Ascending aorta (tissue), 2 donors: Measurements from ENCODE around the gene ATP13A3. TPM values are rescaled to one million over a fixed set of nuclear protein-coding genes. Genes with fewer than 3 reads are reported as not detected.

ENCODE experiments used
- DNase-seq, 2 donors: peaks; one replicate each; pipeline ENCODE4 v3.0.0-alpha.2; 2019; ENCODE audit warnings: low spot score in 2 of 2
- H3K27ac ChIP-seq, 2 donors: fragments of 200-600 bp; sonication (generic); one replicate each; pipeline ENCODE4 v1.5.1; 2016 to 2017; ENCODE audit warnings: mild to moderate bottlenecking in 1 of 2
- H3K27me3 ChIP-seq: fragments of 200-600 bp; sonication (generic); one replicate; pipeline ENCODE4 v1.5.1; 2017
- H3K36me3 ChIP-seq, 2 donors: fragments of 200-600 bp; sonication (generic); one replicate each; pipeline ENCODE4 v1.5.1; 2016
- H3K4me1 ChIP-seq, 2 donors: fragments of 200-600 bp; sonication (generic); one replicate each; pipeline ENCODE4 v1.5.1; 2016 to 2017; ENCODE audit warnings: mild to moderate bottlenecking in 1 of 2
- H3K4me3 ChIP-seq, 2 donors: fragments of 200-600 bp; sonication (generic); one replicate each; pipeline ENCODE4 v1.5.1; 2016 to 2017; ENCODE audit warnings: mild to moderate bottlenecking in 1 of 2
- H3K9me3 ChIP-seq, 2 donors: fragments of 200-600 bp; sonication (generic); one replicate each; pipeline ENCODE4 v1.5.1; 2016
- intact Hi-C: fragments of 100-400 bp; cut with DNase I; formaldehyde crosslinking; loops from one replicate; pipeline ENCODE4 v1.15.1; 2023
- total RNA-seq: library from RNA; depleted of rRNA; stranded (reverse); fragments of >200 nt; gene quantifications from one replicate; pipeline ENCODE4 v1.1.0, GENCODE V29; 2016
- TF ChIP-seq, protein P1 (sequence below), 3 experiments: fragments of 200-600 bp in 2 of 3; fragments of 450-650 bp in 1 of 3; sonication (generic) in 2 of 3; IDR thresholded peaks; one replicate each; pipeline ENCODE4 v1.5.1; 2016 to 2019; ENCODE audit warnings: antibody characterized with exemption in 3 of 3, mild to moderate bottlenecking in 1 of 3, moderate library complexity in 1 of 3

The ATP13A3 gene
- total RNA-seq, 1 donor from 2014 or later, result 53.6 TPM

DNA sequence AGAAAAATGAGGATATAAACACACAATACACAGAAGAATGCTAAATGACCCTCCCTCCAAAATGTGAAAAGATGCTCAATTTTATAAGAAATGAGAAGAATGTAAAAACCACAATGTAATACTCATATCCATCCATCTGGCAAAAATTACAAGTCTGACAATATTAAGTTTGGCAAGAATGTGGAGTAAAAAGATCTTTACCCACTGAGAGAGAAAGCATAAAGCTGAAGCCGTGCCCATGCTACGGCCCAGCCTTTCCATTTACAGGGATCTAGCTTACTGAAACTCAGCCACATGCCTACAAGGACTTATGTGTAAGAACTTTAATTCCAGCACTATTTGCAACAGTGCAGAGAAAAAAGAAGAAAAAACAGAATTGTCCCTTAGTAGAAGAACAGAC lies 42.9 kb downstream of the ATP13A3 start:
- H3K36me3 ChIP-seq, result peaks cover 49 to 82% of the 10 kb centered on the region in 2 donors

DNA sequence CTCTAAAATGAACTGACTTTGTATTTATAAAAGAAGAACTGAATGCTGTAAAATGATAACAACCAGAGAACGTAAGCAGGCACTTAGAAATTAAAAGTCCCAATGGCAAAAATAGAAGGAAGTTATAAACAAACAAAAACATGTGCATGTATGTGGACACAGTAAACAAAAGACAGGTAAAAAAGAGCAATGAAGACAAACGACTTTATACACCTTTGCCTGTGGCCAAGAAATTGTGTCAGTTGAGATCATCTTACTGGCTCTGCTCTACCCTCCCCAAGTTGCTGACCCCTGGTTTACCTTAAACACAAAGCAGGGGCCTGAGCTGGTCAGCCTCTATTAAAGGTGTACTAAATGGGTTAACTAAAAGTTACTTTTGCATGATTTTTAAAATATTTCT lies 46.0 kb downstream of the ATP13A3 start:
- H3K9me3 ChIP-seq, result no peaks in the 10 kb centered on the region
- H3K27ac ChIP-seq, result no peak overlapping the region
- H3K27me3 ChIP-seq, result no peaks in the 10 kb centered on the region
- no peak overlapping the region for H3K4me3 ChIP-seq
- H3K36me3 ChIP-seq, result peaks cover 46 to 85% of the 10 kb centered on the region in 2 donors
- TF ChIP-seq, protein P1, sequence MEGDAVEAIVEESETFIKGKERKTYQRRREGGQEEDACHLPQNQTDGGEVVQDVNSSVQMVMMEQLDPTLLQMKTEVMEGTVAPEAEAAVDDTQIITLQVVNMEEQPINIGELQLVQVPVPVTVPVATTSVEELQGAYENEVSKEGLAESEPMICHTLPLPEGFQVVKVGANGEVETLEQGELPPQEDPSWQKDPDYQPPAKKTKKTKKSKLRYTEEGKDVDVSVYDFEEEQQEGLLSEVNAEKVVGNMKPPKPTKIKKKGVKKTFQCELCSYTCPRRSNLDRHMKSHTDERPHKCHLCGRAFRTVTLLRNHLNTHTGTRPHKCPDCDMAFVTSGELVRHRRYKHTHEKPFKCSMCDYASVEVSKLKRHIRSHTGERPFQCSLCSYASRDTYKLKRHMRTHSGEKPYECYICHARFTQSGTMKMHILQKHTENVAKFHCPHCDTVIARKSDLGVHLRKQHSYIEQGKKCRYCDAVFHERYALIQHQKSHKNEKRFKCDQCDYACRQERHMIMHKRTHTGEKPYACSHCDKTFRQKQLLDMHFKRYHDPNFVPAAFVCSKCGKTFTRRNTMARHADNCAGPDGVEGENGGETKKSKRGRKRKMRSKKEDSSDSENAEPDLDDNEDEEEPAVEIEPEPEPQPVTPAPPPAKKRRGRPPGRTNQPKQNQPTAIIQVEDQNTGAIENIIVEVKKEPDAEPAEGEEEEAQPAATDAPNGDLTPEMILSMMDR (IDR thresholded peaks at IDR 0.05), result no peak
- H3K4me1 ChIP-seq, result no peaks in the 10 kb centered on the region
- intact Hi-C loops, result no loop called here
- no peak for DNase-seq

More for the DNA sequence above, 42.9 kb downstream of the ATP13A3 start:
- no peaks in the 10 kb centered on the region for H3K4me1 ChIP-seq
- H3K27me3 ChIP-seq, result no peaks in the 10 kb centered on the region
- intact Hi-C loops, result no loop called here
- no peak overlapping the region for H3K27ac ChIP-seq
- H3K9me3 ChIP-seq, result no peaks in the 10 kb centered on the region
- H3K4me3 ChIP-seq, result no peak overlapping the region
- TF ChIP-seq, protein P1 (IDR thresholded peaks at IDR 0.05), result no peak
- DNase-seq, result no peak

DNA sequence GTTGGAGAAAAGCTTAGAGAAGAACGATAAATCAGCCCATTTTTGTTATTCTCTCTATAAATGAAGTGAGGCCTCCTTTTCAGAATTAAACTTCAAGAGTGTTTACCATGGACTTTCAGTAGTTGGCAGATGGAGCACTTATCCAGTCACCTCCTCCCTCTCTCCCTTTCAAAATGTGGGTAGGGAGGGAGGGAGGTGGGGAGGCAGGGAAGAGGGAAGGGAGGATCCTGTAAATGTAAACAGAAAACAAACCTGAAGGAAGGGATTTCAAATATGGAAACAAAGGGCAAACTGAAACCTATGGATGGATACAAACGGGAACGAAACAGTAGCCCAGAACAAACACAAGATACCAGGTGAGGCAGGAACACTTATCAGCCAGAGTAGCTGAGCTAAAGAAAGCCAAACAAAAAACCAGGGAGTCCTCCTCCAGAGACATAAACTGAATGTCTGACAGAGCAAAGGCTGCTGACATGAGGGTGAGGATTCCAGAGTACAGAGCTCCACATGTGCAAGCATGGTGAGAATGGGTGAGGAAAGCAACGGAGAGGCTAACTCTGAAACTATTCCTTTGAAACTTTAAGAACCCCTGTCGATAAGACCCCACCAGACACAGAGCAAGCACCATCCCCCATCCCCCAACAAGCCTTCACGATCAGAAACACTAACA lies 46.8 kb downstream of the ATP13A3 start:
- no peak for DNase-seq
- H3K4me3 ChIP-seq, result no peak overlapping the region
- TF ChIP-seq, protein P1 (IDR thresholded peaks at IDR 0.05), result no peak
- no peaks in the 10 kb centered on the region for H3K27me3 ChIP-seq
- intact Hi-C loops, result no loop called here
- no peak overlapping the region for H3K27ac ChIP-seq
- H3K36me3 ChIP-seq, result peaks cover 52 to 89% of the 10 kb centered on the region in 2 donors
- no peaks in the 10 kb centered on the region for H3K4me1 ChIP-seq
- H3K9me3 ChIP-seq, result no peaks in the 10 kb centered on the region

DNA sequence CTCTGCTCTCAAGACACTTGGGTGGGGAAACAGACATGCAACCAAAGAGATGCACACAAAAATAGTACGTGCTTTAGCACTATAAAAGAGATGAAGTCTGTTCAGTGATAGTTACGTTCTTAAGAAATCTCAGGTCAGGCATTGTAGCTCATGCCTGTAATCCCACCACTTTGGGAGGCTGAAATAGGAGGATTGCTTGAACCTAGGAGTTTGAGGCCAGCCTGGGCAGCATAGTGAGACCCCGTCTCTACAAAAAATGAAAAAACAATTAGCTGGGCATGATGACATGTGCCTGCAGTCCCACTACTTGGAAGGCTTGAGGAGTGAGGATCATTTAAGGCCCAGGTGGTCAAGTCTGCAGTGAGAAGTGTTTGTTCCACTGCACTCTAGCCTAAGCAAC lies 52.3 kb downstream of the ATP13A3 start:
- TF ChIP-seq, protein P1 (IDR thresholded peaks at IDR 0.05), result no peak
- H3K27ac ChIP-seq, result no peak overlapping the region
- intact Hi-C loops, result no loop called here
- no peaks in the 10 kb centered on the region for H3K9me3 ChIP-seq
- no peak for DNase-seq
- peaks cover 80 to 93% of the 10 kb centered on the region in 2 donors for H3K36me3 ChIP-seq
- no peak overlapping the region for H3K4me3 ChIP-seq
- no peaks in the 10 kb centered on the region for H3K4me1 ChIP-seq
- H3K27me3 ChIP-seq, result no peaks in the 10 kb centered on the region

DNA sequence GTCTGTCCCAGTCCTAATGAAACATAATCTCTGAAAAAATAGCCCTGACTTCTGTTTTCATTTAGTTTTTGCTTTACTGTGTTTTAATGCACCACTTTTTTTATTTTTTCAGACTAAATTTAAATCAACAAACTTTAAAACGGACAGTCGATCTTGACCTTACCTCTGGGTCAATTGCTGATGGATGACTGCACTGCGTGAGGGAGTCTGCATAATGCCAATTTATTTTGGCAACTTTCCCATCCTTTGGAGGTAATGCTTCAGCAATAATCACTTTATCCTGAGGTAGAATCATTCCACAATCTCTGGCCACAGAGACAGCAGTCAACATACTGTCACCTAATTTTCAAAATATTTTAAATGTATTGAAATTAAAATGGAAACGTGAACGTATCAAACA lies 55.2 kb downstream of the ATP13A3 start:
- TF ChIP-seq, protein P1 (IDR thresholded peaks at IDR 0.05), result no peak
- no peaks in the 10 kb centered on the region for H3K4me1 ChIP-seq
- intact Hi-C loops, result no loop called here
- no peak overlapping the region for H3K4me3 ChIP-seq
- DNase-seq, result no peak
- H3K27ac ChIP-seq, result no peak overlapping the region
- H3K36me3 ChIP-seq, result peaks cover 75 to 88% of the 10 kb centered on the region in 2 donors
- no peaks in the 10 kb centered on the region for H3K27me3 ChIP-seq
- no peaks in the 10 kb centered on the region for H3K9me3 ChIP-seq
